Measurements from ENCODE around the gene CIDEA.

- TF ChIP-seq, protein P1, sequence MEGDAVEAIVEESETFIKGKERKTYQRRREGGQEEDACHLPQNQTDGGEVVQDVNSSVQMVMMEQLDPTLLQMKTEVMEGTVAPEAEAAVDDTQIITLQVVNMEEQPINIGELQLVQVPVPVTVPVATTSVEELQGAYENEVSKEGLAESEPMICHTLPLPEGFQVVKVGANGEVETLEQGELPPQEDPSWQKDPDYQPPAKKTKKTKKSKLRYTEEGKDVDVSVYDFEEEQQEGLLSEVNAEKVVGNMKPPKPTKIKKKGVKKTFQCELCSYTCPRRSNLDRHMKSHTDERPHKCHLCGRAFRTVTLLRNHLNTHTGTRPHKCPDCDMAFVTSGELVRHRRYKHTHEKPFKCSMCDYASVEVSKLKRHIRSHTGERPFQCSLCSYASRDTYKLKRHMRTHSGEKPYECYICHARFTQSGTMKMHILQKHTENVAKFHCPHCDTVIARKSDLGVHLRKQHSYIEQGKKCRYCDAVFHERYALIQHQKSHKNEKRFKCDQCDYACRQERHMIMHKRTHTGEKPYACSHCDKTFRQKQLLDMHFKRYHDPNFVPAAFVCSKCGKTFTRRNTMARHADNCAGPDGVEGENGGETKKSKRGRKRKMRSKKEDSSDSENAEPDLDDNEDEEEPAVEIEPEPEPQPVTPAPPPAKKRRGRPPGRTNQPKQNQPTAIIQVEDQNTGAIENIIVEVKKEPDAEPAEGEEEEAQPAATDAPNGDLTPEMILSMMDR (IDR thresholded peaks at IDR 0.05): no peak
- TF ChIP-seq POLR2A (IDR thresholded peaks at IDR 0.05): no peak
Observed at GRCh38 chr18:12254820-12255511, 805 bp downstream of the CIDEA start.

Measured in esophagus squamous epithelium (tissue), 4 donors.